OCI-LY3 (cell line): ENCODE results near the gene CPT1B.

Source experiments
- H2AFZ ChIP-seq: fragments of 200-600, 300-600 bp; shearing (Covaris generic); 2 replicates; pipeline ENCODE4 v1.6.0; 2014; ENCODE audit warnings: antibody characterized with exemption, low read depth, low read length
- H3K27ac ChIP-seq: fragments of 200-600, 300-600 bp; sonication (generic); 2 replicates; pipeline ENCODE4 v1.5.1; 2014; ENCODE audit warnings: mild to moderate bottlenecking, low read length, moderate library complexity, mixed read lengths
- H3K27me3 ChIP-seq: fragments of 200-600, 300-600 bp; sonication (generic); 2 replicates; pipeline ENCODE4 v1.6.1; 2014; ENCODE audit warnings: low read depth, low read length, mixed read lengths
- H3K36me3 ChIP-seq: fragments of 200-600, 300-600 bp; sonication (generic); replicated peaks from 2 replicates; pipeline ENCODE3; 2014; ENCODE audit warnings: low read depth, low read length, mixed read lengths
- H3K4me1 ChIP-seq: fragments of 300-600, 200-600 bp; sonication (generic); 2 replicates; pipeline ENCODE4 v1.6.1; 2014; ENCODE audit warnings: low read length, mixed read lengths
- H3K4me2 ChIP-seq: fragments of 200-600, 300-600 bp; sonication (generic); 2 replicates; pipeline ENCODE4 v1.6.1; 2014; ENCODE audit warnings: low read length, mixed read lengths
- H3K4me3 ChIP-seq: fragments of 300-600, 200-600 bp; sonication (generic); 2 replicates; pipeline ENCODE4 v1.5.1; 2014; ENCODE audit warnings: antibody characterized with exemption, mild to moderate bottlenecking, low read length, moderate library complexity
- H3K79me2 ChIP-seq: fragments of 300-600, 200-600 bp; shearing (Covaris generic); 2 replicates; pipeline ENCODE4 v1.6.1; 2014; ENCODE audit warnings: mild to moderate bottlenecking, low read length, mixed read lengths
- H3K9ac ChIP-seq: fragments of 300-600, 200-600 bp; shearing (Covaris generic); 2 replicates; pipeline ENCODE4 v1.6.0; 2014; ENCODE audit warnings: mild to moderate bottlenecking, low read length, moderate library complexity
- H3K9me3 ChIP-seq: fragments of 200-600, 300-600 bp; shearing (Covaris generic); 2 replicates; pipeline ENCODE4 v1.6.1; 2014; ENCODE audit warnings: low read length, mixed read lengths; ENCODE audit not compliant: insufficient read depth
- H4K20me1 ChIP-seq: fragments of 200-600, 300-600 bp; sonication (generic); 2 replicates; pipeline ENCODE4 v1.6.1; 2016; ENCODE audit warnings: low read length, mixed read lengths; ENCODE audit not compliant: insufficient read depth
- EZH2phosphoT487 ChIP-seq: fragments of 200-600 bp; shearing (Covaris generic); IDR thresholded peaks from 2 replicates; pipeline ENCODE4 v1.6.1; 2018; ENCODE audit warnings: antibody characterized with exemption, mixed run types, low read depth
- TF ChIP-seq, protein P1 (sequence below): fragments of 200-600, 300-600 bp; sonication (generic); IDR thresholded peaks from 2 replicates; pipeline ENCODE4 v1.5.1; 2014; ENCODE audit warnings: antibody characterized with exemption, low read length, low read depth

The CPT1B gene

GRCh38 chr22:50523806-50524675 is 54.2 kb downstream of the CPT1B start:
- Histone ChIP-seq H4K20me1 (peaks cover 6% of the 10 kb centered on the region; the same call in 1 of the 2 replicates), H3K4me1 (peaks cover 13% of the 10 kb centered on the region), H3K27me3 (no peaks in the 10 kb centered on the region), H3K9ac (peak overlapping the region; percentile 92), H3K27ac (no peak overlapping the region), H3K4me2 (peak overlapping the region; percentile 95), H2AFZ (no peak overlapping the region), H3K79me2 (peaks cover 22% of the 10 kb centered on the region), H3K36me3 (peaks cover 4% of the 10 kb centered on the region), H3K9me3 (no peaks in the 10 kb centered on the region), H3K4me3 (peak overlapping the region; percentile 84)
- TF ChIP-seq, protein P1, sequence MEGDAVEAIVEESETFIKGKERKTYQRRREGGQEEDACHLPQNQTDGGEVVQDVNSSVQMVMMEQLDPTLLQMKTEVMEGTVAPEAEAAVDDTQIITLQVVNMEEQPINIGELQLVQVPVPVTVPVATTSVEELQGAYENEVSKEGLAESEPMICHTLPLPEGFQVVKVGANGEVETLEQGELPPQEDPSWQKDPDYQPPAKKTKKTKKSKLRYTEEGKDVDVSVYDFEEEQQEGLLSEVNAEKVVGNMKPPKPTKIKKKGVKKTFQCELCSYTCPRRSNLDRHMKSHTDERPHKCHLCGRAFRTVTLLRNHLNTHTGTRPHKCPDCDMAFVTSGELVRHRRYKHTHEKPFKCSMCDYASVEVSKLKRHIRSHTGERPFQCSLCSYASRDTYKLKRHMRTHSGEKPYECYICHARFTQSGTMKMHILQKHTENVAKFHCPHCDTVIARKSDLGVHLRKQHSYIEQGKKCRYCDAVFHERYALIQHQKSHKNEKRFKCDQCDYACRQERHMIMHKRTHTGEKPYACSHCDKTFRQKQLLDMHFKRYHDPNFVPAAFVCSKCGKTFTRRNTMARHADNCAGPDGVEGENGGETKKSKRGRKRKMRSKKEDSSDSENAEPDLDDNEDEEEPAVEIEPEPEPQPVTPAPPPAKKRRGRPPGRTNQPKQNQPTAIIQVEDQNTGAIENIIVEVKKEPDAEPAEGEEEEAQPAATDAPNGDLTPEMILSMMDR = no peak
- no peak for TF ChIP-seq EZH2phosphoT487

DNA sequence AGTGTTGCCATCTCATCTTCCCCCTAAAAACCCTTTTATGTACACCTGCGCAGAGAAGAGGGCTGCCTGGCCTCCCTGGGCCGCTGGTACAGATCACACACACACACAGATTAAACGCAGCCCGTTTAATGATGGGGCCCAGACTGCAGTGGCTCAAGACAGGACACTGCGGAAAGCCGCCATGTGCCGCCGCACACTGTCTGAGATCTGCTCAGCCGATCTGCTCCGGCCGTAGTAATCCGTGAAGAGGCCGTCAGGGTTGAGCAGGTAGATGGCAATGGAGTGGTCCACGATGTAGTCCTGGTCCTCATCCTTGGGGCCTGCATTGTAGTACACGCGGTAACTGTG is 54.8 kb downstream of the CPT1B start:
- Histone ChIP-seq H4K20me1 (peaks cover 6% of the 10 kb centered on the region; the same call in 1 of the 2 replicates), H3K27ac (no peak overlapping the region), H2AFZ (no peak overlapping the region), H3K4me2 (no peak overlapping the region), H3K36me3 (peaks cover 4% of the 10 kb centered on the region), H3K9me3 (no peaks in the 10 kb centered on the region), H3K79me2 (peaks cover 22% of the 10 kb centered on the region), H3K4me1 (peaks cover 13% of the 10 kb centered on the region), H3K4me3 (no peak overlapping the region), H3K9ac (no peak overlapping the region), H3K27me3 (no peaks in the 10 kb centered on the region)
- TF ChIP-seq, protein P1 = no peak
- no peak for TF ChIP-seq EZH2phosphoT487

DNA sequence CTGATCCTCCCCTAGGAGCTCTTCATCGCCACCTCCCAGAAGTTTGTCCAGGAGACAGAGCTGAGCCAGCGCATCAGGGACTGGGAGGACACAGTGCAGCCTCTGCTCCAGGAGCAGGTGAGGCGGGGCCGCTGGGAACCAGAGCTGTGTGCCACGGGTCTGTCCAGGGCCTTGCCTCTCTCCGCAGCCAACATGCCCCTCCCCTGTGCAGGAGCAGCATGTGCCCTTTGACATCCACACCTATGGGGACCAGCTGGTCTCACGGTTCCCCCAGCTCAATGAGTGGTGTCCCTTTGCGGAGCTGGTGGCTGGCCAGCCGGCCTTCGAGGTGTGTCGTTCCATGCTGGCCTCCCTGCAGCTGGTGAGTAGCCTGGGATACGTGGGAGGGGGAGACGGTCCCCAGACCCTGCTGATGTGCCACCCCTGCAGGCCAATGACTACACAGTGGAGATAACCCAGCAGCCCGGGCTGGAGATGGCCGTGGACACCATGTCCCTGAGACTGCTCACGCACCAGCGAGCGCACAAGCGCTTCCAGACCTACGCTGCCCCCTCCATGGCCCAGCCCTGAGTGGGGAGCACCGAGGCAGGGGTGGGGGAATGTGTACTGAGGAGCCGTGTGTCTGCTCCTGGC is 55.3 kb downstream of the CPT1B start:
- Histone ChIP-seq H3K9ac (no peak overlapping the region), H3K9me3 (no peaks in the 10 kb centered on the region), H3K4me1 (peaks cover 13% of the 10 kb centered on the region), H3K27ac (no peak overlapping the region), H3K79me2 (peaks cover 22% of the 10 kb centered on the region), H3K27me3 (no peaks in the 10 kb centered on the region), H3K36me3 (peaks cover 4% of the 10 kb centered on the region), H3K4me3 (no peak overlapping the region), H3K4me2 (no peak overlapping the region), H2AFZ (no peak overlapping the region), H4K20me1 (peaks cover 6% of the 10 kb centered on the region; the same call in 1 of the 2 replicates)
- TF ChIP-seq EZH2phosphoT487 = no peak
- TF ChIP-seq, protein P1 = no peak

GRCh38 chr22:50522208-50522805 is 55.9 kb downstream of the CPT1B start:
- no peak overlapping the region for H3K9ac ChIP-seq
- no peak overlapping the region for H3K27ac ChIP-seq
- no peak overlapping the region for H3K4me2 ChIP-seq
- peaks cover 6% of the 10 kb centered on the region; the same call in 1 of the 2 replicates for H4K20me1 ChIP-seq
- no peaks in the 10 kb centered on the region for H3K27me3 ChIP-seq
- no peak overlapping the region for H2AFZ ChIP-seq
- H3K4me1 ChIP-seq = peaks cover 11% of the 10 kb centered on the region
- H3K9me3 ChIP-seq = no peaks in the 10 kb centered on the region
- peaks cover 4% of the 10 kb centered on the region for H3K36me3 ChIP-seq
- H3K79me2 ChIP-seq = peaks cover 20% of the 10 kb centered on the region
- TF ChIP-seq EZH2phosphoT487 = no peak
- TF ChIP-seq, protein P1 = no peak
- H3K4me3 ChIP-seq = no peak overlapping the region
